PFSK-1 (cell line): ENCODE measurements around the gene CAMKMT.

Source experiments
- FOXP2 ChIP-seq: optimal IDR thresholded peaks from 2 replicates; pipeline ENCODE3; 2011; ENCODE audit warnings: borderline replicate concordance, control low read depth, inconsistent platforms; ENCODE audit not compliant: insufficient read depth; ENCODE audit errors: extremely low read length, extremely low read depth
- POLR2AphosphoS5 ChIP-seq: IDR thresholded peaks from 2 replicates; pipeline ENCODE4 v1.6.1; 2012; ENCODE audit warnings: low read depth, mild to moderate bottlenecking, control low read depth, low read length, moderate library complexity
- REST ChIP-seq, 2 experiments: IDR thresholded peaks; 2 replicates each; pipeline versions ENCODE4 v1.6.1 to v1.8.0; 2011 to 2012; ENCODE audit warnings: low read depth in 2 of 2, low read length in 2 of 2, control low read depth in 1 of 2, inconsistent platforms in 1 of 2, mild to moderate bottlenecking in 1 of 2, moderate library complexity in 1 of 2; ENCODE audit not compliant: insufficient read depth in 1 of 2
- SIN3A ChIP-seq: IDR thresholded peaks from 2 replicates; pipeline ENCODE4 v1.6.1; 2012; ENCODE audit warnings: mild to moderate bottlenecking, low read length, moderate library complexity, borderline replicate concordance; ENCODE audit not compliant: insufficient read depth
- TAF1 ChIP-seq: IDR thresholded peaks from 2 replicates; pipeline ENCODE4 v1.6.1; 2012; ENCODE audit warnings: low read length, control low read depth, borderline replicate concordance; ENCODE audit not compliant: insufficient read depth

The CAMKMT gene

GRCh38 chr2:44751754-44752479 lies 390.2 kb downstream of the CAMKMT start:
- TF ChIP-seq REST (IDR thresholded peaks at IDR 0.05; ENCODE audit: insufficient read depth in 1 of 2, low read depth in 2 of 2, low read length in 2 of 2) (no peak), FOXP2 (no peak), TAF1 (no peak), POLR2AphosphoS5 (no peak), SIN3A (no peak)

GRCh38 chr2:44752761-44753160 lies 391.0 kb downstream of the CAMKMT start:
- no peak for TF ChIP-seq POLR2AphosphoS5
- no peak for TF ChIP-seq TAF1
- no peak for TF ChIP-seq FOXP2
- no peak for TF ChIP-seq SIN3A

- TF ChIP-seq POLR2AphosphoS5 (no peak), SIN3A (no peak), FOXP2 (no peak), REST (IDR thresholded peaks at IDR 0.05; ENCODE audit: insufficient read depth in 1 of 2, low read depth in 2 of 2, low read length in 2 of 2) (no peak), TAF1 (no peak)
Measured at GRCh38 chr2:44753552-44754285, 392.0 kb downstream of the CAMKMT start.

- TF ChIP-seq TAF1: no peak
- TF ChIP-seq FOXP2: no peak
- no peak for TF ChIP-seq REST (IDR thresholded peaks at IDR 0.05; ENCODE audit: insufficient read depth in 1 of 2, low read depth in 2 of 2, low read length in 2 of 2)
- TF ChIP-seq SIN3A: no peak
- TF ChIP-seq POLR2AphosphoS5: no peak
Measured at GRCh38 chr2:44758591-44758990, 396.8 kb downstream of the CAMKMT start.

GRCh38 chr2:44759823-44760222 lies 398.1 kb downstream of the CAMKMT start:
- no peak for TF ChIP-seq POLR2AphosphoS5
- TF ChIP-seq SIN3A: no peak
- TF ChIP-seq FOXP2: no peak
- TF ChIP-seq TAF1: no peak
- TF ChIP-seq REST (IDR thresholded peaks at IDR 0.05; ENCODE audit: insufficient read depth in 1 of 2, low read depth in 2 of 2, low read length in 2 of 2): no peak
